ENCODE results near the gene PHLDB3.

- TF ChIP-seq ZNF282 (IDR thresholded peaks at IDR 0.05; ENCODE audit: partially characterized antibody) (no peak), REST (IDR thresholded peaks at IDR 0.05; ENCODE audit: borderline replicate concordance in 1 of 2, low read depth in 1 of 2, low read length in 2 of 2) (no peak), NKX3-1 (CRISPR knock-in tag; IDR thresholded peaks at IDR 0.05) (no peak), HMGXB4 (CRISPR knock-in tag; IDR thresholded peaks at IDR 0.05; ENCODE audit: borderline replicate concordance in 1 of 2, low read depth in 1 of 2) (no peak), CTCF (CRISPR knock-in tag; IDR thresholded peaks at IDR 0.05) (no peak), ZBTB21 (CRISPR knock-in tag; IDR thresholded peaks at IDR 0.05) (no peak), CREB1 (IDR thresholded peaks at IDR 0.05) (no peak), CREB1 (CRISPR knock-in tag; IDR thresholded peaks at IDR 0.05) (no peak), YY1 (IDR thresholded peaks at IDR 0.05; ENCODE audit: insufficient read depth, insufficient replicate concordance, low read depth, low read length) (no peak), BCLAF1 (IDR thresholded peaks at IDR 0.05) (no peak)
These were observed 35.4 kb downstream of the PHLDB3 start for GRCh38 chr19:43469160-43469480.
